ENCODE data around the gene MYBBP1A.
A peak's percentile ranks its signal among the peaks of the same experiment; 100 is the strongest.

The MYBBP1A gene

DNA sequence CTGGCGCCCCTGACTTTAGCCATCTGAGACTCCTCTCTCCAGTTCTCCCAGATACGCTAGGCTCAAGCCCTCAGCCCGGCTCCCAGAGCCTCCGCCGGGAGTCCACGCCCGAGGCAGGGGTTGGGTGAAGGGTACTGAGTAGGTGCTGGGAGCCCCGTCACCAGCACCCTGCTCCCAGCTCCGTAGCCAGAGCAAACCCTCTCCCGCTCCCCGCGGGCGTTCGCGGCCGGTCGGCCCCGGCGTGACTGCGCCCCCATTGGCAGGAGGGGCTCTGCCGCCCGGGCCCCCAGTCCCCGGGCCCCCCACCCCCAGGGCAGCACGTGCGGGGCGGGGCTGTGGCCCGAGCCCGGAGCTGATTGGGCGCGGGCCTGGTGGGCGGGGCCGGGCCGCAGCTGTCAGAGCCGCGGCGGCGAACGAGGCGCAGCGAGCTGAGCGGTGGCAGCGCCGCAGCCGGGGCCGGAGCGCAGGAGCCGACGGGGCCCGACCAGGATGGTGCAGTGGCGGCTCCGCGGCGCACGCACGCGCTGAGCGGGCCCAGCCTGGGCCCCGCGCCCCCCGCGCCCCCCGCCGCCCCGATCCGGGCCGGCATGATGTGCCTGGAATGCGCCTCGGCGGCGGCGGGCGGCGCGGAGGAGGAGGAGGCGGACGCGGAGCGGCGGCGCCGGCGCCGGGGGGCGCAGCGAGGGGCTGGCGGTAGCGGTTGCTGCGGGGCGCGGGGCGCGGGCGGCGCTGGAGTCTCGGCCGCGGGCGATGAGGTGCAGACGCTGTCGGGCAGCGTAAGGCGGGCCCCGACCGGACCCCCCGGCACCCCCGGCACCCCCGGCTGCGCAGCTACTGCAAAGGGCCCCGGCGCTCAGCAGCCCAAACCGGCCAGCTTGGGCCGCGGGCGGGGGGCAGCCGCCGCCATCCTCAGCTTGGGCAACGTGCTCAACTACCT lies 56.5 kb downstream of the MYBBP1A start, which contains the start of gene SPNS2:
TSS of gene SPNS2 (plus strand) at position 421 of the 937 bp plus-strand sequence. CDS start at position 588, 167 bp downstream.
- DNase-seq: peak; percentile 44

DNA sequence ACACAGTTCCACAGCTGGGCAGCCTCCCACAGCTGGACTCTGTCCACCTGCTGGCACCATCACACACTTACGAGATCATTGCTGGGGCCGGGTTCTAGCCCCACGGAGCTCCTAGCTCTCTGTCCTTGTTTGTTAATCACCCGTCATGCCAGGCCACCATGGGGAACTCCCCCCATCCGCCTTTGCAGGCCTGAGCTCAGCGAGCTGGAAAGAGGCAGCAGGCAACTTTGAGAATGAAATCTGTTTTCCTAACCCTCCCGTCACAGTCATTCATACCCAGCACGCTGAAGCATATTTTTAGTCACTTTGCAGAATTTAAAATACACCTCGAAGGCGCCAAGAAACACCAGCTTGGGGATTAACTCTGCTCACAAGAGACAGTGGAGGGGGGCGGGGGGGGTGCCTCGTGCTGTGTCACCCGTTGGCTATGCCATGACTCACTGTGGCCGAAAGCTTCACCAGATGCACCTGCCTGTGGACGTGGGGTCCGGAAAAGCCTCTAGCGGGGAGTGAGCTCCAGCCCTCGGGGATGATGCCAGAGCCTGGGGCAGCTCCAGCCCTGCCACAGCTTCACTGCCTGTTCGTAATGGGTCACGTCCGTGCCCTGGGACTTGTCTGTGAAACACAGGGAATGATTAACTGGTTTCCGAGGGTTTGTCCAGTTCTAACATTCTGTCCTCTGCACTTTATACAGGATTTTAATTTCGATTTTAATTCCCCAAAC lies 57.9 kb downstream of the MYBBP1A start:
- DNase-seq: peak; percentile 80

DNA sequence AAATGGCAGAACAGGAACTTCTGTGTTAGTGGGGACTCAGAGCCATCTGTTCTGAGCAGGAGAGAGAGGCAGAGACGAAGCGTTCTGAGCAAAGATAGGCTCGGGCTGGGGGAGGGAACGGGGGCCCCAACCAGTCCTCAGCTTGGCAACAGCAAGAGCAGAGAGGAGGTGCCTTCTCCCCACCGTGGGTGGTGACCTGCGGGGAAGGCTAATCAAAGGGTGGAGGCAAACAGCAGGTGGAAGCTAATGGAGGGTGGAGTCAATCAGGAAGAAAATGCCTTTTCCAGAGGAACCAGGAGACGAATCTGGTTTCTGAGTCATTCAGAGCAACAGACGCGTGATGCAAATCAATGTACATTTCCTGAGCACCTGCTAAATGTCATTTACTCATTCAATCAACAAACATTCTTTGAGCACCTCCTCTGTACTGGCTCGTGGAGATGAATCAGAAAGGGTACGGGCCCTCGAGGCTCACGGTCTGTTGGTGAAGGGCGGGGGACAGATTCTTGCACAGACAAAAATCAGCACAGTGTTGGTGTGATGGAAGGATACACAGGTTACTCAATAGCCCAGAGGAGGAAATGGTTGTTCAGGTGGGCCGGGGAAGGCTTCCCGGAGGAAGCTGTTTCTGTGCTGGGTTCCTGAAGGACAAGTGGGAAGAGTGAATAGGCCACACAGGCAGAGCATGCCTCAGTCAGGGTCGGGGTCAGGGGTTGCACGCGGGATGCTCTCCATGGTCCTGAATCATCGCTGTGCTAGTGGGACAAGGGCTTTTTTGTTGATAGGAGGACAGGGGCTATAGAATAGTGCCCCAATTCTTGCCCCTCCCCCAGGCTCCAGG lies 62.2 kb downstream of the MYBBP1A start:
- peak; percentile 35 for DNase-seq

DNA sequence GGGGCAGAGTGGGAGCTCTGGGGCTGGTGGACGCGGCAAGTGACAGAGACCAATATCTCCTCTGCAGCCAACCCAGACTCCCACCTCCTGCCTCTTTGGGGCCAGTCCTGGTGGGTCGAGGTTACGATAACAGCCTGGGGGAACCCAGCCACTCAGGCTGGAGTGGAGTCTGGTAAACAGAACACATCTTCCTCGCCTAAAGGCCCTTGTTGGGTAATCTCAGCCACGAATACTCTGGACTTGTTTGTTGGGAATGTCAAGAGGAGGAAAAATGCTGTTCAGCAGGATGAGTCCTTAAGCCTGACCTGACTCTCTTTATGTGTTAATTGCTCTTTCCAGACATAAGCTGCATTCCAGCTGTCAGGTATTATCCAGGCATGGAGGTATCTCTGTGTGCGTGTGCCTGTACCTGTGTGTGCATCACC lies 64.5 kb downstream of the MYBBP1A start:
- no peak for DNase-seq

DNA sequence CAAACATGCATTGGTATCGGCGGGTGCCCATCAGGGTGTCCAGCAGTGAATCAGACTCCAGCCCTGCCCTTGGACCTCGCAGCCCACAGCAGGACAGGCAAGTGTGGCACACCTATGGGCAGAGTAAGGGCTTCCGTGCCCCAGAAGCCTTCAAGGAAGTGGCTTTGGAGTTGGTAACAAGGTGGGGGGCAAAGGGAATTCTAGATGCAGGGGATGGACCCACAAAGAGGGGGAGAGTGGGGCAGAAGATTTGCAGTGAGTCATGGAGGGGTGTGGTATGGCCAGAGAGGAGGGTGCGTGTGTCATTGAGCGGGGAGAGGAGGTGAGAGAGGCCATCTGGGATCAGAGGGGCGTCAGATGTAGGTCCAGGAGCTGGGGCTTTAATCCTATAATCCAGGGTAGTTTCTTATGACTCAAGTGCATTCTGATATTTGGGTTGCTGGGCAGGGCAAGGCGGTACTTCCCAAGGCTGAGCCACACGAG lies 65.0 kb downstream of the MYBBP1A start:
- no peak for DNase-seq

DNA sequence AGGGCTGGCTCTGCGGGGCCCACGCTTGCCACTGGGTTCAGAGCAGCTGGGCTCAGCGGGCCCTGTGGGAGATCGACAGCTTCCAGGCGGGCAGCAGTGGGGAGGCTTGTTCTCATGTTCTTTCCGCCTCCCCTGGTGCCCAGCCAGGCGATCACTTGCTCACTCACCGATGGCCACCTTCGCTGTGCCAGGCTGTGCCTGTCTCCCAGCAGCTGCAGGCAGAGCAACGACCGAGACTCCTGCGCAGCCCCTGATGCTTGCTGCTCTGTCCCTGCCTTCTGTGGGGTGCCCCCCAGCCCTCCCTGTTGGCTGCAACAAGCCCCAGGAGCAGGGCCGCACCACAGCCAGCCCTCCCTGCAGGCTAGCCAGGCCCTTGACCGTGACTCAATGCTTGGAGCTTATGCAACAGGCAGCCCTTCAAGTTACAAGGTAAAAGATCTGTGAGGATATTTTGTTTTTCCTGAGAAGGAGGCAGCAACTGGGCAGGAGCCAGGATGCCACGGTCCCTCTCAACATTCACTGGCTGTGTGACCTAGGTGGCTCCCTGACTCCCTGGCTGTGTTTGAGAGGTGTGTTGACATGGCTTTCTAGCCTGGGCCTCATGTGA lies 66.1 kb downstream of the MYBBP1A start:
- no peak for DNase-seq
